Prostate gland (tissue), 2 donors: Measurements from ENCODE around the gene CEP57L1.

ENCODE experiments used
- CTCF ChIP-seq, 4 experiments: fragments of 200-600 bp in 2 of 4; fragments of 450-650 bp in 2 of 4; sonication (generic) in 2 of 4; IDR thresholded peaks; 1 replicate in 3 of 4; 2 replicates in 1 of 4; pipeline ENCODE4 v1.5.1; 2016 to 2019; ENCODE audit warnings: antibody characterized with exemption in 4 of 4, mild to moderate bottlenecking in 2 of 4, moderate library complexity in 2 of 4
- POLR2AphosphoS5 ChIP-seq: sonication (generic); formaldehyde crosslinking; IDR thresholded peaks from one replicate; pipeline ENCODE4 v1.6.1; 2017; ENCODE audit warnings: antibody characterized with exemption

- TF ChIP-seq POLR2AphosphoS5 (no peak), CTCF (IDR thresholded peaks at IDR 0.05) (no peak)
Observed at GRCh38 chr6:109087661-109088264, 7.5 kb upstream of the CEP57L1 start.
